ENCODE results near the gene RAET1E.
"Not testable (repeated sequence)": the region's sequence is repeated elsewhere in the genome, so short reads cannot be mapped to it uniquely, and the experiment has no call there.

The RAET1E gene

GRCh38 chr6:149857541-149857940, 40.4 kb downstream of the RAET1E start:
- no peak for TF ChIP-seq CTCF (IDR thresholded peaks at IDR 0.05; ENCODE audit: low read length, missing control alignments)
- DNase-seq (ENCODE audit: low read depth) = no peak
- H3K4me3 ChIP-seq (replicated peaks; ENCODE audit: low read depth, low read length) = no peak overlapping the region

GRCh38 chr6:149856256-149856994, 41.5 kb downstream of the RAET1E start:
- no peak overlapping the region for H3K4me3 ChIP-seq (replicated peaks; ENCODE audit: low read depth, low read length)
- DNase-seq (ENCODE audit: low read depth) = no peak
- no peak for TF ChIP-seq CTCF (IDR thresholded peaks at IDR 0.05; ENCODE audit: low read length, missing control alignments)

- no peak for TF ChIP-seq CTCF (IDR thresholded peaks at IDR 0.05; ENCODE audit: low read length, missing control alignments)
- no peak for DNase-seq (ENCODE audit: low read depth)
- peak overlapping the region; percentile 32 for H3K4me3 ChIP-seq (replicated peaks; ENCODE audit: low read depth, low read length)
Observed at GRCh38 chr6:149855741-149856140, 42.2 kb downstream of the RAET1E start.

GRCh38 chr6:149855040-149855654, 42.8 kb downstream of the RAET1E start:
- H3K4me3 ChIP-seq (replicated peaks; ENCODE audit: low read depth, low read length) = peak overlapping the region; percentile 32
- peak; percentile 79 for DNase-seq (ENCODE audit: low read depth)

GRCh38 chr6:149854532-149854931, 43.4 kb downstream of the RAET1E start:
- no peak overlapping the region for H3K4me3 ChIP-seq (replicated peaks; ENCODE audit: low read depth, low read length)
- TF ChIP-seq CTCF (IDR thresholded peaks at IDR 0.05; ENCODE audit: low read length, missing control alignments) = no peak
- DNase-seq (ENCODE audit: low read depth) = no peak

More at GRCh38 chr6:149855040-149855654, 42.8 kb downstream of the RAET1E start:
- TF ChIP-seq CTCF (IDR thresholded peaks at IDR 0.05; ENCODE audit: low read length, missing control alignments) = no peak

- H3K4me3 ChIP-seq (replicated peaks; ENCODE audit: low read depth, low read length); DNase-seq (ENCODE audit: low read depth): not testable (repeated sequence)
Observed at GRCh38 chr6:149854017-149854416, 43.9 kb downstream of the RAET1E start.

- TF ChIP-seq CTCF (IDR thresholded peaks at IDR 0.05; ENCODE audit: low read length, missing control alignments) = no peak
Observed at GRCh38 chr6:149852881-149853280, 45.0 kb downstream of the RAET1E start.

More at GRCh38 chr6:149852881-149853280, 45.0 kb downstream of the RAET1E start:
- no peak for DNase-seq (ENCODE audit: low read depth)
- no peak overlapping the region for H3K4me3 ChIP-seq (replicated peaks; ENCODE audit: low read depth, low read length)

Measured in fibroblast of pulmonary artery (primary cell).